Activated CD4-positive, alpha-beta memory T cell treated with anti-CD3 and anti-CD28 coated beads, Interleukin-2, amount 10 ng/mL, durations not matched to agents 7 days and 5 days (primary cell): ENCODE data around the gene TPO. TPM values are rescaled to one million over a fixed set of nuclear protein-coding genes. Genes with fewer than 3 reads are reported as not detected.

Experiments used
- CTCF ChIA-PET: fragments of 350-600 bp; sonication (Branson Sonifier 250); formaldehyde crosslinking; loops from one replicate; lab custom pipeline; 2021; ENCODE audit warnings: antibody characterized with exemption, inconsistent platforms; lab: Charles Lee
- POLR2A ChIA-PET: fragments of 350-600 bp; sonication (Branson Sonifier 250); formaldehyde crosslinking; loops from one replicate; lab custom pipeline; 2021; ENCODE audit warnings: antibody characterized with exemption; lab: Charles Lee
- DNase-seq: peaks from one replicate; pipeline ENCODE4 v3.0.0-alpha.2; 2020
- H3K27ac Mint-ChIP-seq: one replicate; pipeline ENCODE4 v1.8.0; 2021; ENCODE audit warnings: mild to moderate bottlenecking, mixed read lengths
- H3K27me3 Mint-ChIP-seq: one replicate; pipeline ENCODE4 v1.8.0; 2021; ENCODE audit warnings: mixed read lengths
- H3K36me3 Mint-ChIP-seq: one replicate; pipeline ENCODE4 v1.8.0; 2021; ENCODE audit warnings: low read depth, mixed read lengths
- H3K4me1 Mint-ChIP-seq: one replicate; pipeline ENCODE4 v1.8.0; 2021; ENCODE audit warnings: mixed read lengths
- H3K4me3 Mint-ChIP-seq: one replicate; pipeline ENCODE4 v1.8.0; 2021; ENCODE audit warnings: mild to moderate bottlenecking, mixed read lengths
- H3K9me3 Mint-ChIP-seq: one replicate; pipeline ENCODE4 v1.8.0; 2021; ENCODE audit warnings: mixed read lengths
- total RNA-seq, 2 experiments: library from RNA; stranded (reverse); gene quantifications; one replicate each; pipeline ENCODE4 v1.2.3, GENCODE V29; 2021

TPO gene
- total RNA-seq, 2 experiments from 2014 or later: 0.73 TPM; not detected in 1

GRCh38 chr2:1462994-1463393 is 49.7 kb downstream of the TPO start:
- Mint-ChIP-seq H3K4me1 (no peaks in the 10 kb centered on the region), H3K27me3 (peaks cover 5% of the 10 kb centered on the region), H3K36me3 (no peaks in the 10 kb centered on the region), H3K4me3 (no peak overlapping the region), H3K9me3 (peaks cover 2% of the 10 kb centered on the region), H3K27ac (no peak overlapping the region)
- POLR2A ChIA-PET: no interaction called here
- no peak for DNase-seq
- CTCF ChIA-PET: no interaction called here

GRCh38 chr2:1472350-1472749 is 59.1 kb downstream of the TPO start:
- Mint-ChIP-seq H3K27ac (no peak overlapping the region), H3K36me3 (no peaks in the 10 kb centered on the region), H3K9me3 (peaks cover 6% of the 10 kb centered on the region), H3K4me1 (no peaks in the 10 kb centered on the region), H3K4me3 (no peak overlapping the region), H3K27me3 (no peaks in the 10 kb centered on the region)
- ChIA-PET POLR2A (no interaction called here), CTCF (no interaction called here)
- DNase-seq: no peak

- no peak overlapping the region for H3K4me3 Mint-ChIP-seq
- H3K27me3 Mint-ChIP-seq: no peaks in the 10 kb centered on the region
- no peak for DNase-seq
- H3K4me1 Mint-ChIP-seq: no peaks in the 10 kb centered on the region
- ChIA-PET CTCF (no interaction called here), POLR2A (no interaction called here)
- peaks cover 4% of the 10 kb centered on the region for H3K9me3 Mint-ChIP-seq
- H3K27ac Mint-ChIP-seq: no peak overlapping the region
- no peaks in the 10 kb centered on the region for H3K36me3 Mint-ChIP-seq
Observed at GRCh38 chr2:1476617-1477195, 63.4 kb downstream of the TPO start.

- Mint-ChIP-seq H3K4me1 (no peaks in the 10 kb centered on the region), H3K36me3 (no peaks in the 10 kb centered on the region), H3K27me3 (no peaks in the 10 kb centered on the region), H3K27ac (no peak overlapping the region), H3K9me3 (no peaks in the 10 kb centered on the region), H3K4me3 (no peak overlapping the region)
- ChIA-PET CTCF (no interaction called here), POLR2A (no interaction called here)
- DNase-seq: no peak
Observed at GRCh38 chr2:1477196-1478040, 64.2 kb downstream of the TPO start.

- H3K9me3 Mint-ChIP-seq: no peaks in the 10 kb centered on the region
- POLR2A ChIA-PET: no interaction called here
Observed at GRCh38 chr2:1478311-1479305, 65.3 kb downstream of the TPO start.

GRCh38 chr2:1479346-1479745 is 66.1 kb downstream of the TPO start:
- H3K4me1 Mint-ChIP-seq: no peaks in the 10 kb centered on the region
- POLR2A ChIA-PET: no interaction called here

More at GRCh38 chr2:1478311-1479305, 65.3 kb downstream of the TPO start:
- Mint-ChIP-seq H3K4me1 (no peaks in the 10 kb centered on the region), H3K36me3 (no peaks in the 10 kb centered on the region), H3K27ac (no peak overlapping the region), H3K27me3 (no peaks in the 10 kb centered on the region), H3K4me3 (no peak overlapping the region)
- DNase-seq: no peak
- CTCF ChIA-PET: no interaction called here

GRCh38 chr2:1480671-1481076 is 67.4 kb downstream of the TPO start:
- DNase-seq: no peak
- H3K4me1 Mint-ChIP-seq: no peaks in the 10 kb centered on the region
- ChIA-PET POLR2A (no interaction called here), CTCF (no interaction called here)
- H3K36me3 Mint-ChIP-seq: no peaks in the 10 kb centered on the region
- H3K4me3 Mint-ChIP-seq: no peak overlapping the region
- no peak overlapping the region for H3K27ac Mint-ChIP-seq
- H3K27me3 Mint-ChIP-seq: no peaks in the 10 kb centered on the region
- no peaks in the 10 kb centered on the region for H3K9me3 Mint-ChIP-seq

More at GRCh38 chr2:1479346-1479745, 66.1 kb downstream of the TPO start:
- no peak for DNase-seq
- Mint-ChIP-seq H3K27ac (no peak overlapping the region), H3K36me3 (no peaks in the 10 kb centered on the region), H3K9me3 (no peaks in the 10 kb centered on the region), H3K27me3 (no peaks in the 10 kb centered on the region), H3K4me3 (no peak overlapping the region)
- CTCF ChIA-PET: no interaction called here

- POLR2A ChIA-PET: no interaction called here
- DNase-seq: no peak
- Mint-ChIP-seq H3K27me3 (no peaks in the 10 kb centered on the region), H3K36me3 (no peaks in the 10 kb centered on the region), H3K4me1 (no peaks in the 10 kb centered on the region), H3K4me3 (no peak overlapping the region), H3K27ac (no peak overlapping the region), H3K9me3 (no peaks in the 10 kb centered on the region)
- CTCF ChIA-PET: no interaction called here
Observed at GRCh38 chr2:1481406-1482252, 68.4 kb downstream of the TPO start.

GRCh38 chr2:1482253-1482675 is 69.0 kb downstream of the TPO start:
- no peaks in the 10 kb centered on the region for H3K4me1 Mint-ChIP-seq

GRCh38 chr2:1482981-1483380 is 69.7 kb downstream of the TPO start:
- Mint-ChIP-seq H3K27ac (no peak overlapping the region), H3K36me3 (no peaks in the 10 kb centered on the region), H3K9me3 (no peaks in the 10 kb centered on the region), H3K27me3 (no peaks in the 10 kb centered on the region), H3K4me1 (no peaks in the 10 kb centered on the region), H3K4me3 (no peak overlapping the region)
- DNase-seq: no peak
- POLR2A ChIA-PET: no interaction called here
- CTCF ChIA-PET: no interaction called here

More at GRCh38 chr2:1482253-1482675, 69.0 kb downstream of the TPO start:
- Mint-ChIP-seq H3K36me3 (no peaks in the 10 kb centered on the region), H3K9me3 (no peaks in the 10 kb centered on the region), H3K27ac (no peak overlapping the region), H3K4me3 (no peak overlapping the region), H3K27me3 (no peaks in the 10 kb centered on the region)
- ChIA-PET CTCF (no interaction called here), POLR2A (no interaction called here)
- no peak for DNase-seq

- Mint-ChIP-seq H3K36me3 (no peaks in the 10 kb centered on the region), H3K27ac (no peak overlapping the region), H3K27me3 (no peaks in the 10 kb centered on the region), H3K9me3 (no peaks in the 10 kb centered on the region), H3K4me1 (no peaks in the 10 kb centered on the region), H3K4me3 (no peak overlapping the region)
- no peak for DNase-seq
- ChIA-PET POLR2A (no interaction called here), CTCF (no interaction called here)
Observed at GRCh38 chr2:1483551-1483950, 70.3 kb downstream of the TPO start.

- Mint-ChIP-seq H3K27ac (no peak overlapping the region), H3K27me3 (no peaks in the 10 kb centered on the region), H3K9me3 (peaks cover under 1% of the 10 kb centered on the region), H3K4me3 (no peak overlapping the region), H3K36me3 (no peaks in the 10 kb centered on the region), H3K4me1 (no peaks in the 10 kb centered on the region)
- CTCF ChIA-PET: no interaction called here
- POLR2A ChIA-PET: no interaction called here
- no peak for DNase-seq
Observed at GRCh38 chr2:1484131-1484884, 71.0 kb downstream of the TPO start.
